Stimulated activated CD4-positive, alpha-beta T cell treated with anti-CD3 and anti-CD28 coated beads, Interleukin-4, amount 100 ng/mL, for 48 hours (primary cell): ENCODE data around the gene POLR2H.

Source experiments
- DNase-seq, 2 donors: peaks; one replicate each; pipeline ENCODE4 v3.0.0-alpha.2; 2020; ENCODE audit warnings: low read depth in 2 of 2

Gene POLR2H

GRCh38 chr3:184361532-184361931 is at the start of gene POLR2H, which contains the start of gene CLCN2:
Gene POLR2H (plus strand): TSS chr3:184361710. CDS start chr3:184363493, 1,783 bp downstream.
Gene CLCN2 (minus strand): TSS chr3:184361605. CDS start chr3:184361479, 126 bp downstream.
- DNase-seq, result peak; percentile 34

- peak; percentile 87 to 90 for DNase-seq
Observed at GRCh38 chr3:184314363-184314699, 47.2 kb upstream of the POLR2H start, which contains the start of gene EIF4G1. Gene EIF4G1 (plus strand): TSS chr3:184314606. CDS start chr3:184315797, 1,191 bp downstream.

DNA sequence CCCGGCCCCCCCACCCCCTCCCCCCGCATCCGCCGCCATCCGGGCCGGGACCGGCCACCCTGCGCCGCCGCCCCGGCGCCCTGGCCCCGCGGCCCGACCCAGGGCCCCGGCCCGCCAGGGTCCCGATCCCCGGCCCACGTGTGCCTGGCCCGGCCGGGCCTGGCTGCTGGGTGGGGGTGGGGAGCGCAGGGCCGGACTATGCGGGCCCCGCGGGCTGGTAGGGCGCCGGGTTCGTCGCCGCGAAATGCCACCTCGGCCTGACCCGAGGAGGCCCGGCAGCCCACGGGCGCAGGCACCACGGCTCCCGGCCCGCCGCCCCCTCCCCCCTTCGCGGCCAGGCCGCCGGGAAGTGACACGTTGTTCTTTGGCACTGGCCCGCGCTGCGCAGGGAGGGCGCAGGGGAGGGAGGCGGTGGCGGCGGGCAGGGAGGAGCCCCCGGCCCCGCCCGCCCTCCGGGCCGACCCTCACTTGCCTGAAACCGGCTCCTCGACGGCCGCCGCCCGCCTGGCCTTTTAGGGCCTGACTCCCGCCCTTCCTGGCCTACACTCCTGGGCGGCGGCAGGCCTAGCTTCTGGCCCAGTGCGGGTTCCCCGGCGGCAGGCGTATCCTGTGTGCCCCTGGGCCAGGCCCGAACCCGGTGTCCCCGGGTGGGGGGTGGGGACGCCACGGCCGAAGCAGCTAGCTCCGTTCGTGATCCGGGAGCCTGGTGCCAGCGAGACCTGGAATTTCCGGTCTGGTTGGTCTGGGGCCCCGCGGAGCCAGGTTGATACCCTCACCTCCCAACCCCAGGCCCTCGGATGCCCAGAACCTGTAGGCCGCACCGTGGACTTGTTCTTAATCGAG is 46.6 kb upstream of the POLR2H start:
- DNase-seq, result peak; percentile 37 to 44

DNA sequence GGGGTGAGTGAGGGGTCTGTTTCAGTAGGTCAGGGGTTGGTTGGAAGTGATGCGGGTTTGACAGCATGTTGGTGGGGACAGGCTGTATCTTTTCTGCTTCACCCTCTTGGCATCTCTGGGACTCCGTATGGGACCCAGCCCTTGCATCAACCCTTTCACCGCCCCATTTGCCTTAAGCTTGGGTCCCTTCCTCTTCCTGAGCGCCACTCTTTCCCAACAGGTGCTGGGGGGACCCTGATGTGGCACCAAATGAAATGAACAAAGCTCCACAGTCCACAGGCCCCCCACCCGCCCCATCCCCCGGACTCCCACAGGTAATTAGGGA is 46.0 kb upstream of the POLR2H start:
- DNase-seq, result no peak

GRCh38 chr3:184315871-184316661 is 45.4 kb upstream of the POLR2H start:
- DNase-seq, result no peak

GRCh38 chr3:184316792-184317191 is 44.7 kb upstream of the POLR2H start:
- DNase-seq, result no peak

GRCh38 chr3:184317201-184317600 is 44.3 kb upstream of the POLR2H start:
- DNase-seq, result no peak

DNA sequence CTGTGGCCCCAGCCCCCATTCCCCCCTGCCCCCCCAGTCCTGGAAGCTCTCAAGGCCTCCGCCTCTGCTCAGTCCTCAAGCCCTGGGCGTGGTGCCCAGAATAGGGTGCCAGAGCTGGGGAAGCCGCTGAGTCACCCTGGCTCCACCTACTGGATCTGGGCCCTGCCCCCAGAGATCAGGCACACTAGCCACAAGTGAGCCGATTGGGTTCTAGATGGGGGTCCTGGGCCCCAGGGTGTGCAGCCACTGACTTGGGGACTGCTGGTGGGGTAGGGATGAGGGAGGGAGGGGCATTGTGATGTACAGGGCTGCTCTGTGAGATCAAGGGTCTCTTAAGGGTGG is 41.4 kb upstream of the POLR2H start:
- DNase-seq, result no peak

- no peak for DNase-seq
Observed at GRCh38 chr3:184321666-184322065, 39.8 kb upstream of the POLR2H start.

- DNase-seq, result no peak
Observed at GRCh38 chr3:184322731-184323487, 38.6 kb upstream of the POLR2H start.

GRCh38 chr3:184323696-184324095 is 37.8 kb upstream of the POLR2H start:
- DNase-seq, result no peak

DNA sequence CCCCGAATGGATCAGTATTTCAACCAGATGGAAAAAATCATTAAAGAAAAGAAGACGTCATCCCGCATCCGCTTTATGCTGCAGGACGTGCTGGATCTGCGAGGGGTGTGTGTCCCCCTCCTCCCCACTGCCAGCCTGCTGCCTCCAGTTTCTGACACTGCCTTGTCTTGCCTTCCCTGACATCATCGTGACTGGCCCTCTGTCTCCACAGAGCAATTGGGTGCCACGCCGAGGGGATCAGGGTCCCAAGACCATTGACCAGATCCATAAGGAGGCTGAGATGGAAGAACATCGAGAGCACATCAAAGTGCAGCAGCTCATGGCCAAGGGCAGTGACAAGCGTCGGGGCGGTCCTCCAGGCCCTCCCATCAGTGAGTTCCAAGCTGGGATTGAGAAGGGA is 36.2 kb upstream of the POLR2H start:
- no peak for DNase-seq

GRCh38 chr3:184325715-184326369 is 35.7 kb upstream of the POLR2H start:
- DNase-seq, result no peak

DNA sequence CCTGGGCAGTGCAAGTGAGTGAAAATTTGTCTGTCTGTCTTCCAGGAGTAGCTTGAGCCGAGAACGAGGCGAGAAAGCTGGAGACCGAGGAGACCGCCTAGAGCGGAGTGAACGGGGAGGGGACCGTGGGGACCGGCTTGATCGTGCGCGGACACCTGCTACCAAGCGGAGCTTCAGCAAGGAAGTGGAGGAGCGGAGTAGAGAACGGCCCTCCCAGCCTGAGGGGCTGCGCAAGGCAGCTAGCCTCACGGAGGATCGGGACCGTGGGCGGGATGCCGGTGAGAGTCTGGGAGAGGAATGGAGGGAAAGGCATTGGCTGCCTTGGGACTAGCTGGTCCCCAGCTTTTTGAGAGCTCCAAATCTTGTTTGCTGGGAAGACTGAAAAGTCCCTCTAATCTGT is 34.3 kb upstream of the POLR2H start:
- no peak for DNase-seq

DNA sequence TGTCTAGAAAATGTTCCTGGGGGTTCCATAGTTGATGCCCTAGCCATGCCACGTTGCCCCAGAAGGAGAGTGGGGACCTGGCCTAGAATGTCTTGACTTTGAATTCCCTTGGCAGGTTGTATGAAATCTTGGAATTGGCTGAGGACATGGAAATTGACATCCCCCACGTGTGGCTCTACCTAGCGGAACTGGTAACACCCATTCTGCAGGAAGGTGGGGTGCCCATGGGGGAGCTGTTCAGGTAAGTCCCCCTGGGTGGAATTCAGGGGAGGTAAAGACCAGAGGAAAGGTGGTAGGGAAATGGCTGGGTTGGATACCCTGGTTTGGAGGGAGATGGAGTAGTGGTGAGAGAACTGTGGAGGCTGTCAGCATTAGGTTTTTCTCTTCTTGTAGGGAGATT is 33.0 kb upstream of the POLR2H start:
- DNase-seq, result no peak

GRCh38 chr3:184332370-184333090 is 29.0 kb upstream of the POLR2H start:
- DNase-seq, result no peak

GRCh38 chr3:184333190-184333589 is 28.3 kb upstream of the POLR2H start:
- no peak for DNase-seq

DNA sequence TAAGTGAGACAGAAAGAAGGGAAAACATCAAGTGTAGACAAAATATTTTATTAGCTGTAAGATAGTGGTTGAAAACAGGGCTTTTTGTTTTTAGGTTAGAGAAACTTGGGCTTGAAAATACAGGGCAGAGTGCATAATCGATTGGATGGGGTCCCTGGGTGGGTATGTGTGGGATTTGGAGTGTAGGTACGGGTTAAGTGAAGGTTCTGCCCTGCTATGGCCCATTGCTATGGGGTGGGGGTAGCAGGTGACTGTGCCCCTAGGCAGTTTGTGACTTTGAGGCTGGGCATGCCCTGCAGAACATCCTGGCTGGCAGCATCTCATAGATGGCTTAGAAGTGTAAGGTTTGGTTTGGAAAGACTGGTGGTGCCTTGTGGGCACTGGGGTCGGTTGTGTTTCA is 27.8 kb upstream of the POLR2H start:
- no peak for DNase-seq

- peak in 1 of 2 donors; percentile 37 for DNase-seq
Observed at GRCh38 chr3:184334470-184335158, 26.9 kb upstream of the POLR2H start.

DNA sequence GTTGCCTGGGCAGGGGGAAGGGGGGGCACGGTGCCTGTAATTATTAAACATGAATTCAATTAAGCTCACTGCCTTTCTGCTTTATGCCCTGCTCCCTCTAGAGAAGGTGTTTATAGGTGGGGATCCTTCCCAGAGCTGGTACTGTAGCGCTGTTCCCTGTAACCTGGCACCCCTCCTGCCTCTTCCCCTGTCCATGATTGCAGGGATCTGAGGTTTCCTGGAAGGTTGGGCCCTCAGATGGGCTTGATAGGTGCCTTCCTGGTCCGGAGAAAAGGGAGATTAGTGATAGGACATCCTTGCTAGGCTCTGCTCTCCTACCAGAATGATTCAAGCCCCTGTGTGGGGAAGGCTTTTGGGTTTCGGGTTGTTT is 26.2 kb upstream of the POLR2H start:
- DNase-seq, result no peak
